Sigmoid colon (tissue), 4 donors: ENCODE measurements around the gene GJA3.

Experiments used
- EP300 ChIP-seq, 4 donors: sonication (generic); formaldehyde crosslinking; IDR thresholded peaks; one replicate each; pipeline ENCODE4 v1.6.1; 2017; ENCODE audit warnings: antibody characterized with exemption in 4 of 4
- POLR2A ChIP-seq, 2 donors: fragments of 450-650 bp; IDR thresholded peaks; one replicate each; pipeline ENCODE4 v1.6.1; 2016; ENCODE audit warnings: antibody characterized with exemption in 2 of 2, mild to moderate bottlenecking in 2 of 2, moderate library complexity in 2 of 2
- POLR2AphosphoS5 ChIP-seq, 4 donors: sonication (generic); formaldehyde crosslinking; IDR thresholded peaks; one replicate each; pipeline ENCODE4 v1.6.1; 2017; ENCODE audit warnings: antibody characterized with exemption in 4 of 4
- TF ChIP-seq, protein P1 (sequence below), 4 experiments: fragments of 450-650 bp in 3 of 4; fragments of 200-600 bp in 1 of 4; IDR thresholded peaks; one replicate each; pipeline ENCODE4 v1.5.1; 2016 to 2019; ENCODE audit warnings: antibody characterized with exemption in 4 of 4, mild to moderate bottlenecking in 3 of 4, moderate library complexity in 2 of 4

DNA sequence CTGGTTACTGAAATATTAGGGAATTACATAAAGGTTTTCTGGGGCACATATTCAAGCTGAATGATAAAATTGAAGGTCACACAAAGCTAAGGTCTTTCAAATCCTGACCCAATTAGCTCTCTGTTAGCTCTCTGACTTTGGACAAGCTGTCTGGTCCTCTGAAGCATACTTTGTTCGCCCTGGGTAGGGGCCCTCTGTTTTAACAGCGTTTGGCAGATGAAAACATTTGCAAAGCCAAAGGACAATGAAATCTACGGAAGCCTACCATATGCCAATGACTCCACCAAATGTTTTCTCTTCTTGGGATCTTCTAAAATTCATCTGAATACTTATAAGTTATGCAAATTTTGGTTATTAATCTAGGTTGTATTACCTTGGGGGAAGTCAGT is 14.5 kb upstream of the GJA3 start:
- no peak for TF ChIP-seq EP300 (IDR thresholded peaks at IDR 0.05)
- TF ChIP-seq, protein P1, sequence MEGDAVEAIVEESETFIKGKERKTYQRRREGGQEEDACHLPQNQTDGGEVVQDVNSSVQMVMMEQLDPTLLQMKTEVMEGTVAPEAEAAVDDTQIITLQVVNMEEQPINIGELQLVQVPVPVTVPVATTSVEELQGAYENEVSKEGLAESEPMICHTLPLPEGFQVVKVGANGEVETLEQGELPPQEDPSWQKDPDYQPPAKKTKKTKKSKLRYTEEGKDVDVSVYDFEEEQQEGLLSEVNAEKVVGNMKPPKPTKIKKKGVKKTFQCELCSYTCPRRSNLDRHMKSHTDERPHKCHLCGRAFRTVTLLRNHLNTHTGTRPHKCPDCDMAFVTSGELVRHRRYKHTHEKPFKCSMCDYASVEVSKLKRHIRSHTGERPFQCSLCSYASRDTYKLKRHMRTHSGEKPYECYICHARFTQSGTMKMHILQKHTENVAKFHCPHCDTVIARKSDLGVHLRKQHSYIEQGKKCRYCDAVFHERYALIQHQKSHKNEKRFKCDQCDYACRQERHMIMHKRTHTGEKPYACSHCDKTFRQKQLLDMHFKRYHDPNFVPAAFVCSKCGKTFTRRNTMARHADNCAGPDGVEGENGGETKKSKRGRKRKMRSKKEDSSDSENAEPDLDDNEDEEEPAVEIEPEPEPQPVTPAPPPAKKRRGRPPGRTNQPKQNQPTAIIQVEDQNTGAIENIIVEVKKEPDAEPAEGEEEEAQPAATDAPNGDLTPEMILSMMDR (IDR thresholded peaks at IDR 0.05), result no peak
- no peak for TF ChIP-seq POLR2AphosphoS5 (IDR thresholded peaks at IDR 0.05)
- TF ChIP-seq POLR2A (IDR thresholded peaks at IDR 0.05), result no peak
